SK-N-SH (cell line): ENCODE measurements around the gene ARHGEF7. TPM values are rescaled to one million over a fixed set of nuclear protein-coding genes. Genes with fewer than 3 reads are reported as not detected.
"Not testable (repeated sequence)": the region's sequence is repeated elsewhere in the genome, so short reads cannot be mapped to it uniquely, and the experiment has no call there.

Experiments
- CTCF ChIA-PET: fragments of 300-600, 350-600 bp; formaldehyde crosslinking; extraction: SDS; loops from one replicate; lab custom pipeline; 2021; lab: Yijun Ruan, JAX
- POLR2A ChIA-PET: fragments of 350-600 bp; sonication (Branson Sonifier 250); formaldehyde crosslinking; extraction: SDS; loops from one replicate; lab custom pipeline; 2020; ENCODE audit warnings: antibody characterized with exemption, inconsistent platforms; lab: Yijun Ruan, JAX
- DNase-seq: peaks from one replicate; pipeline ENCODE4 v3.0.0; 2012
- H2AFZ ChIP-seq: fragments of 200-600 bp; sonication (generic); 2 replicates; pipeline ENCODE4 v1.8.1; 2016; ENCODE audit warnings: antibody characterized with exemption, mild to moderate bottlenecking, low read depth
- H3F3A ChIP-seq: fragments of 200-600 bp; sonication (generic); replicated peaks from 2 replicates; pipeline ENCODE3; 2016; ENCODE audit warnings: antibody characterized with exemption, mild to moderate bottlenecking; ENCODE audit not compliant: insufficient read depth
- H3K27ac ChIP-seq, 2 experiments: fragments of 200-500 bp in 1 of 2; fragments of 200-600 bp in 1 of 2; sonication (Bioruptor generic) in 1 of 2; sonication (generic), shearing (Covaris generic) in 1 of 2; 2 replicates each; pipeline versions ENCODE4 v1.5.1 to v1.6.1; 2014 to 2016; ENCODE audit warnings: low read depth in 2 of 2, inconsistent platforms in 1 of 2, low read length in 1 of 2, mild to moderate bottlenecking in 1 of 2, mixed read lengths in 1 of 2
- H3K27me3 ChIP-seq: fragments of 200-600 bp; sonication (generic), shearing (Covaris generic); 2 replicates; pipeline ENCODE4 v1.6.1; 2016; ENCODE audit warnings: mixed run types; ENCODE audit not compliant: insufficient read depth
- H3K36me3 ChIP-seq, 2 experiments: fragments of 200-500 bp in 1 of 2; fragments of 200-600 bp in 1 of 2; sonication (Bioruptor generic) in 1 of 2; sonication (generic) in 1 of 2; replicated peaks in 1 of 2; 2 replicates each; pipeline versions ENCODE3 to v1.5.1; 2014 to 2016; ENCODE audit warnings: low read length in 1 of 2, mild to moderate bottlenecking in 1 of 2; ENCODE audit not compliant: insufficient read depth in 2 of 2, control insufficient read depth in 1 of 2
- H3K4me1 ChIP-seq, 2 experiments: fragments of 200-500 bp in 1 of 2; fragments of 200-600 bp in 1 of 2; sonication (Bioruptor generic) in 1 of 2; sonication (generic), shearing (Covaris generic) in 1 of 2; 2 replicates each; pipeline versions ENCODE4 v1.5.1 to v1.6.1; 2014 to 2016; ENCODE audit warnings: low read depth in 1 of 2, low read length in 1 of 2, mixed run types in 1 of 2; ENCODE audit not compliant: insufficient read depth in 2 of 2, control insufficient read depth in 1 of 2
- H3K4me2 ChIP-seq: fragments of 200-600 bp; sonication (generic), shearing (Covaris generic); 2 replicates; pipeline ENCODE4 v1.6.1; 2017; ENCODE audit warnings: mixed run types
- H3K4me3 ChIP-seq, 2 experiments: fragments of 200-500 bp in 1 of 2; fragments of 200-600 bp in 1 of 2; sonication (Bioruptor generic) in 1 of 2; sonication (generic), shearing (Covaris generic) in 1 of 2; 2 replicates each; pipeline versions ENCODE4 v1.5.1 to v1.8.1; 2014 to 2016; ENCODE audit warnings: low read depth in 2 of 2, inconsistent platforms in 1 of 2, low read length in 1 of 2, mild to moderate bottlenecking in 1 of 2, mixed read lengths in 1 of 2, moderate library complexity in 1 of 2
- H3K79me2 ChIP-seq: fragments of 200-600 bp; sonication (generic); 2 replicates; pipeline ENCODE4 v1.8.1; 2017; ENCODE audit warnings: mild to moderate bottlenecking; ENCODE audit not compliant: insufficient read depth
- H3K9ac ChIP-seq: fragments of 200-600 bp; sonication (generic); 2 replicates; pipeline ENCODE4 v1.6.1; 2017; ENCODE audit warnings: mixed run types
- H3K9me2 ChIP-seq: fragments of 200-600 bp; sonication (generic); 2 replicates; pipeline ENCODE4 v1.6.1; 2017; ENCODE audit warnings: mixed run types
- H3K9me3 ChIP-seq: fragments of 200-600 bp; sonication (generic); 2 replicates; pipeline ENCODE4 v1.6.1; 2017; ENCODE audit warnings: mixed run types, mild to moderate bottlenecking, moderate library complexity
- H4K20me1 ChIP-seq: fragments of 200-600 bp; sonication (generic); 2 replicates; pipeline ENCODE4 v1.6.1; 2017; ENCODE audit warnings: mild to moderate bottlenecking, mixed run types; ENCODE audit not compliant: insufficient read depth
- EP300 ChIP-seq, 2 experiments: IDR thresholded peaks; 2 replicates each; pipeline versions ENCODE4 v1.4.0 to v1.6.1; 2012; ENCODE audit warnings: borderline replicate concordance in 1 of 2, low read depth in 1 of 2, low read length in 1 of 2
- EZH2phosphoT487 ChIP-seq: fragments of 200-600 bp; sonication (generic); IDR thresholded peaks from 2 replicates; pipeline ENCODE4 v1.6.1; 2017; ENCODE audit warnings: low read depth, mixed run types, mild to moderate bottlenecking, antibody characterized with exemption, moderate library complexity, borderline replicate concordance
- FOXJ3 ChIP-seq: sonication (generic); formaldehyde crosslinking; IDR thresholded peaks from 2 replicates; pipeline ENCODE4 v1.5.1; 2020; ENCODE audit warnings: mild to moderate bottlenecking, missing genetic modification reagents
- FOXM1 ChIP-seq: IDR thresholded peaks from 2 replicates; pipeline ENCODE4 v1.4.0; 2012; ENCODE audit warnings: low read depth, mild to moderate bottlenecking
- GABPA ChIP-seq: IDR thresholded peaks from 2 replicates; pipeline ENCODE4 v1.4.0; 2012; ENCODE audit warnings: low read depth, mild to moderate bottlenecking
- GATA2 ChIP-seq: sonication (generic); formaldehyde crosslinking; IDR thresholded peaks from 2 replicates; pipeline ENCODE4 v1.5.0; 2020; ENCODE audit warnings: mild to moderate bottlenecking, missing genetic modification reagents
- JUND ChIP-seq: IDR thresholded peaks from 2 replicates; pipeline ENCODE4 v1.4.0; 2012
- NFIC ChIP-seq: IDR thresholded peaks from 2 replicates; pipeline ENCODE4 v1.4.0; 2012; ENCODE audit warnings: borderline replicate concordance
- NRF1 ChIP-seq: IDR thresholded peaks from 2 replicates; pipeline ENCODE4 v1.6.1; 2012; ENCODE audit warnings: low read depth, mild to moderate bottlenecking, low read length
- PBX3 ChIP-seq: IDR thresholded peaks from 2 replicates; pipeline ENCODE4; 2012
- POLR2AphosphoS5 ChIP-seq: IDR thresholded peaks from 2 replicates; pipeline ENCODE4 v1.6.1; 2012; ENCODE audit warnings: low read depth, low read length
- RAD21 ChIP-seq: IDR thresholded peaks from 2 replicates; pipeline ENCODE4 v1.6.1; 2012; ENCODE audit warnings: mild to moderate bottlenecking, low read length
- RCOR1 ChIP-seq: fragments of 150-350 bp; IDR thresholded peaks from 2 replicates; pipeline ENCODE4 v1.6.1; 2017; ENCODE audit warnings: antibody characterized with exemption, low read length
- RFX5 ChIP-seq: IDR thresholded peaks from 2 replicates; pipeline ENCODE4 v1.6.1; 2012; ENCODE audit warnings: mild to moderate bottlenecking, improper control_type of control experiment, low read length
- RXRA ChIP-seq: IDR thresholded peaks from 2 replicates; pipeline ENCODE4 v1.4.0; 2012; ENCODE audit warnings: low read depth, mild to moderate bottlenecking, borderline replicate concordance
- TAF1 ChIP-seq: IDR thresholded peaks from 2 replicates; pipeline ENCODE4 v1.6.1; 2012; ENCODE audit warnings: low read depth, mild to moderate bottlenecking, low read length, moderate library complexity, borderline replicate concordance
- USF2 ChIP-seq: fragments of 150-350 bp; IDR thresholded peaks from 2 replicates; pipeline ENCODE4 v1.6.1; 2017; ENCODE audit warnings: antibody characterized with exemption, low read length, low read depth, borderline replicate concordance
- YY1 ChIP-seq: IDR thresholded peaks from 2 replicates; pipeline ENCODE4 v1.4.0; 2012; ENCODE audit warnings: low read depth, mild to moderate bottlenecking
- WGBS: methylation state at CpG from one replicate; pipeline ENCODE4 v1.1.6; 2017; ENCODE audit warnings: low lambda C conversion rate; 5-methylcytosine and 5-hydroxymethylcytosine counted together
- polyA plus RNA-seq, 3 experiments: library from polyadenylated mRNA; depleted of rRNA; stranded (reverse); fragments of >200 nt; gene quantifications; 2 replicates each; pipeline ENCODE4 v1.2.3, GENCODE V29; 2012
- TF ChIP-seq, protein P1 (sequence below): IDR thresholded peaks from 2 replicates; pipeline ENCODE4 v1.4.0; 2012; ENCODE audit warnings: low read depth

The ARHGEF7 gene
- polyA plus RNA-seq, 1 of the 3 experiments (the other 2 are of a cell fraction) = 21.6 TPM

GRCh38 chr13:111256458-111256857, 141.3 kb downstream of the ARHGEF7 start:
- peaks cover 5 to 20% of the 10 kb centered on the region in 2 experiments; a peak in 3 of 4 replicates for H3K4me1 ChIP-seq
- no peak overlapping the region for H3K4me2 ChIP-seq
- no peaks in the 10 kb centered on the region; the same call in 1 of the 2 replicates for H4K20me1 ChIP-seq
- 96% methylated on average over 8 of the region's 8 CpGs for WGBS
- POLR2A ChIA-PET = no interaction called here
- no peak for DNase-seq
- H3K27ac ChIP-seq = no peak overlapping the region
- H3K79me2 ChIP-seq = 0 out of 2 replicates have a peak, but pooled peaks cover 8% of the 10 kb centered on the region
- H2AFZ ChIP-seq = no peak overlapping the region
- H3K9ac ChIP-seq = no peak overlapping the region
- H3K9me3 ChIP-seq = no peaks in the 10 kb centered on the region
- CTCF ChIA-PET = no interaction called here
- no peaks in the 10 kb centered on the region for H3K27me3 ChIP-seq
- peaks cover 26 to 29% of the 10 kb centered on the region in 2 experiments for H3K36me3 ChIP-seq
- H3K4me3 ChIP-seq = no peak overlapping the region
- peaks cover 13% of the 10 kb centered on the region for H3F3A ChIP-seq
- H3K9me2 ChIP-seq = no peaks in the 10 kb centered on the region
- no peak for TF ChIP-seq RCOR1
- no peak for TF ChIP-seq POLR2AphosphoS5
- no peak for TF ChIP-seq GATA2 (CRISPR knock-in tag)
- TF ChIP-seq NFIC = no peak
- TF ChIP-seq, protein P1, sequence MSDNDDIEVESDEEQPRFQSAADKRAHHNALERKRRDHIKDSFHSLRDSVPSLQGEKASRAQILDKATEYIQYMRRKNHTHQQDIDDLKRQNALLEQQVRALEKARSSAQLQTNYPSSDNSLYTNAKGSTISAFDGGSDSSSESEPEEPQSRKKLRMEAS = no peak
- TF ChIP-seq RXRA = no peak
- TF ChIP-seq PBX3 = no peak
- TF ChIP-seq EP300 (IDR thresholded peaks at IDR 0.05; ENCODE audit: borderline replicate concordance in 1 of 2, low read depth in 1 of 2, low read length in 1 of 2) = no peak
- TF ChIP-seq GABPA = no peak
- no peak for TF ChIP-seq FOXJ3

- H3K36me3 ChIP-seq = peaks cover 26 to 29% of the 10 kb centered on the region in 2 experiments
- TF ChIP-seq FOXM1 (no peak), YY1 (no peak), TAF1 (no peak), RFX5 (no peak), GABPA (no peak), USF2 (no peak), PBX3 (no peak), RAD21 (no peak), NRF1 (no peak), JUND (no peak), EZH2phosphoT487 (no peak), EP300 (IDR thresholded peaks at IDR 0.05; ENCODE audit: borderline replicate concordance in 1 of 2, low read depth in 1 of 2, low read length in 1 of 2) (no peak), NFIC (no peak), POLR2AphosphoS5 (no peak)
- TF ChIP-seq, protein P1 = no peak
- TF ChIP-seq, all 33 proteins: peak for 0
- H3K4me1 ChIP-seq = peaks cover 3 to 15% of the 10 kb centered on the region in 2 experiments; a peak in 3 of 4 replicates
- H2AFZ ChIP-seq = no peak overlapping the region
- 75% methylated on average over 1 of the region's 1 CpG for WGBS
- no peak overlapping the region for H3K27ac ChIP-seq
- ChIA-PET CTCF (no interaction called here), POLR2A (no interaction called here)
- 0 out of 2 replicates have a peak, but pooled peaks cover 8% of the 10 kb centered on the region for H3K79me2 ChIP-seq
- no peaks in the 10 kb centered on the region for H3K9me3 ChIP-seq
- no peak for DNase-seq
- no peak overlapping the region for H3K9ac ChIP-seq
- H3K9me2 ChIP-seq = no peaks in the 10 kb centered on the region
- no peaks in the 10 kb centered on the region for H3K27me3 ChIP-seq
- H3K4me3 ChIP-seq = no peak overlapping the region
- no peaks in the 10 kb centered on the region; the same call in 1 of the 2 replicates for H4K20me1 ChIP-seq
- H3F3A ChIP-seq = peaks cover 13% of the 10 kb centered on the region
- no peak overlapping the region for H3K4me2 ChIP-seq
Measured at GRCh38 chr13:111256946-111257345, 141.8 kb downstream of the ARHGEF7 start.

DNA sequence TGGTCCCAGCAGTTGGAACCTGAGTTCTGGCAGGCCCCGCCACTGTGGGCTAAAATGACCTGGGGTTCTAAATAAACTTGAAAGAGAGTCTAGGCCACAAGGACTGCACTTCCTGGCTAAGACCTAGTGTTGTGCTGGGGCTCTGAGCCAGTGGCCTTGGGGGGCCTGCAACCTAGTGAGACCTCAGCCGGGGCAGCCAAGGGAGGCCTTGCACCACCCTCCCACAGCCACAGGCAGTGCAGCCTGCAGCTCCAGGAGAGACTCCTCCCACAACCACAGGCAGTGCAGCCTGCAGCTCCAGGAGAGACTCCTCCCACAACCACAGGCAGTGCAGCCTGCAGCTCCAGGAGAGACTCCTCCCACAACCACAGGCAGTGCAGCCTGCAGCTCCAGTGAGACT, 142.8 kb downstream of the ARHGEF7 start:
- CTCF ChIA-PET, H3K79me2 ChIP-seq, H3F3A ChIP-seq, H3K9me3 ChIP-seq, H3K4me3 ChIP-seq, H3K27me3 ChIP-seq, H3K9ac ChIP-seq, POLR2A ChIA-PET, H3K9me2 ChIP-seq, H3K4me2 ChIP-seq, H3K27ac ChIP-seq, DNase-seq, H4K20me1 ChIP-seq, H3K4me1 ChIP-seq, H2AFZ ChIP-seq: not testable (repeated sequence)
- H3K36me3 ChIP-seq = peaks cover 26 to 29% of the 10 kb centered on the region in 2 experiments
- WGBS = 86% methylated on average over 1 of the region's 2 CpGs
